GM18499 (cell line): Measurements from ENCODE around the gene ENTHD1.
"Not testable (repeated sequence)": the region's sequence is repeated elsewhere in the genome, so short reads cannot be mapped to it uniquely, and the experiment has no call there.

Experiments
- ATAC-seq: cut with Tn5 transposase; IDR thresholded peaks from one replicate; pipeline ENCODE4 v1.9.1; 2021; ENCODE audit warnings: moderate number of reproducible peaks; ENCODE audit not compliant: insufficient read depth, unreplicated experiment

The ENTHD1 gene

GRCh38 chr22:39925273-39925672, 31.7 kb upstream of the ENTHD1 start:
- ATAC-seq = no peak

- no peak for ATAC-seq
These were observed 30.7 kb upstream of the ENTHD1 start for GRCh38 chr22:39924286-39924685.

DNA sequence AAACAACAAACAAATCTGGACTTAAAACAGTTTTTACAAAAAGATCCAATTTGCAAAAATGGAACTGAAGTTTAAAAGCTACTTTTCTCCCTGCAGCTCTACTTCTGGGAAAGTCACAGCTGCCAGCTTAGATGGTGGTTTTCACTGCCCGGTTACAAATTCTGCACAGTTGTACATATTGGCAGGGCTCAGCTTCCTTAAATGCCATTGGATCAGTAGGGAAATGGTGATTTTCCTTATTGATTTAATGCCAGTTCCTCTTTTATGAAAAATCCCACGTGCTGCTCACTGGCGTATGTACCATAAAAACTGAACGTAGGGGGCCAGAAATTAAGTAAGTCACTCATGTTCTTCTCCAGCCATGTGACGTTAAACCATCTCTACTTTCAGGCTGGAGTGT, 30.1 kb upstream of the ENTHD1 start:
- no peak for ATAC-seq

DNA sequence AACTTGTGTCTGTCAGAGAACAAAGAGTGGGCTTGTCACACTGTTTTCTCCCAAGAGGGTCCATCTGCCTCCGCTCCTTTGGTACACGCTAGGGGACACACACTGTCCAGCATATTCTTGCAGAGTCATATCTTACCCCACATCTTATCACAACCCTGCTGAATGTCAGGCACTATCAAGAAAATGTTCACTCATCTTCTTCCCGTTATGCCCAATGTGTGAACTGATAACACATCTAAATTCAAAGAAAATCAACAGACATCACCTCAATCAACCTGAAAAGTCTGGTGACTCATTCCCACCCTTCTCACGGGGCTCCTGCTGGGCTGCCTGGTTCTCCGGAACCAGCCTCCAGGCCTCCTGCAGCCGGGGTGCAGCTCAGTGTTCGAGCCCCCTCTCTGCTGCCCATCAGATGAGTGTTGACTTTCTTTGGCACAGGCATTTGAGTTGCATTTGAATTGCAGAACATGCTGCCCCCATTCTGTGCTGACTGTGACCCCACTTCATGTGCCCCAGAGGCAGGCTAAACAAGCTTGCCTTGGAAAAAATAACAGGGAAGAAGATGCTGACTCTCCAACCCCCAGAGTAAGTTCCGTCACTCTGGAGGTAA, 26.7 kb upstream of the ENTHD1 start:
- no peak for ATAC-seq

DNA sequence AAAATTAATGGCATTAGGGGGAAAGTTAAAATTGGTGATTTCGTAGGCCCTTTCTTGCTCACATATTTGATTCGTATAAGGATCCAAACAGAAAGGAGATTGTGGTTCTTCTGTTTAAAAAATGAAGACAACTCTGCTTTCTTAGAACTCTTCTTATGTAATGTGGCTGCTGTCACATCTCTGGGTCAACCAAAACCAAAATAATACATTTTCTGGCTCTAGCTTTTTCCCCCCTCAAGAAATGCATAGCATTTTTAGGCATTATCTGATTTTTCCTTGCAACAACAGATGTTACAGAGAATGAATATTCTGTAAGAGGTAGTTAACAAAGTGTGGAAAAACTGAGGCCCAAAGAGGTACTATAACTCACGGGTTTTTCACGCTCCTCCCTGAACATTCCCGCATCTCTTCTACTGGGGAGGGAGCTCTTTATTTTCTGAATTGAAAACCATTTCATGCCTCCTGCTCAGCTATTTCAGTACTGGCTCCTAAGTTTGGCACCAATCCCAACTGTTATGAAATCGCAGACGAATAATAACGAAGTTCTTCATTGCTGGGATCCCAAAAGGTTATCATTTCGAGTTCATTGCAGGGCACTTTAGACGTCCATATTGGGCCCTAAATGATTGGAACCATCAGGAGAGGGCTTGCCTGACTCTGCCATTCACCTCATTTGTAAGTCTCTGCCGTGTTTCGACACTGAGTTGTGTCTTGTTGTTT, 24.4 kb upstream of the ENTHD1 start:
- no peak for ATAC-seq

DNA sequence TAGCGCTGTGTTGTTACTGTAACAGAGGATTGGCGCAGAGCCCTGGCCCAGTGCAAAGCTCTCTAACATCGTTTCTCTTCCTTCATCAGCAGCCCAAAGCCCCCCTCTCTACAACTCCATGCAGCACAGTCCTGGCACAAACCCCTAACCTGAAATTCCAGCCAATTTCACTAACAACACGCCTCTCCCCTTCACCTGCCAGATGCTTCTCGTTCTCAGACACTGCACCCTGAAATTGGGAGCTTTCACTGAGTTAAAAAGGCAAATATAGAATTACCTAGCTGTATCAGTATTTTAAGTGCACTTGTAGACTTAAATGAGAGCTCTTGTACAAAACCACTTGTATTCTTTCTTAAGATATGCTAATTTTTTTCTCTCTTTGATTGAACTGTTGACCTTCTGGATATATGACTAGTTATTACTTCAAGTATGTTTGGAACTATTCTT, 23.7 kb upstream of the ENTHD1 start:
- no peak for ATAC-seq

DNA sequence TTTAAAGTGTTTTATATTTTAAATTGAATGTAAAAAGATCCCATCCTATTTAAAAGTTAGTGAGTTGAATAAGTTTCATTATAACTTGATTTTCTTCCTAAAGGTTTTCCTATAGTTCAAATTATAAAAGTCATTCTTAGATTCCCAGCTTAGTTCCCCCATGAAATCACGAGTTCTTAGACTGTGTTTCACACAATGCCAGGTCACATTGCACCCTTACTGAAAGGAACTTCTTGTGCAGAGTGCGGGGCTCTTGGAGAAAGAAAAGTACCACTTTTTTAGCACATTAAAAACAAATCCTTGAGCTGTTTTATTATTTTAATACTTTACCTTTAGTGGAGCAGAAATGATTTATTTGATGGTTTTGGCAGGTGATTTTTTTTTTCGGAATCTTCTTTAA, 22.9 kb upstream of the ENTHD1 start:
- no peak for ATAC-seq

GRCh38 chr22:39915295-39915726, 21.8 kb upstream of the ENTHD1 start:
- no peak for ATAC-seq

- no peak for ATAC-seq
These were observed 21.0 kb upstream of the ENTHD1 start for GRCh38 chr22:39914584-39914983.

DNA sequence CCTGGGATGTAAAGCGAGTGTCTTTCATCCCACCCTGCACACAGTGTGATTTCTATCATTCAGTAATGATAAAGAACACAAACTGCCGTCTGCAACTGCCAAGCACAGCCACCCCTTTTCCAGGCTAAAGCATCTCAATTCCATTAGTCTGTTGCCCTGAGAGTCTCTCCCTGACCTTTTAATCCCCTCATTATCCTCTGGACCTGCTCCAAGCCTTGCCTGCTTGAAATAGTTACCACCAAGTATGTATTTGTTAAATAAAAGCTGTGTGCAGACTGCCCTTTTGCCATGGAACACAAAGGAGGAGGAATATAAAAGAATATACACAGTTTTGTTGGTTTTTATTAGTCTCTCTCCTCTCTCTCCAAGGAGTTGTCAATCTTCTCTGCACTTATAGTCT, 20.3 kb upstream of the ENTHD1 start:
- no peak for ATAC-seq

- ATAC-seq = no peak
These were observed 19.8 kb upstream of the ENTHD1 start for GRCh38 chr22:39913321-39913720.

- no peak for ATAC-seq
These were observed 17.5 kb upstream of the ENTHD1 start for GRCh38 chr22:39910876-39911613.

DNA sequence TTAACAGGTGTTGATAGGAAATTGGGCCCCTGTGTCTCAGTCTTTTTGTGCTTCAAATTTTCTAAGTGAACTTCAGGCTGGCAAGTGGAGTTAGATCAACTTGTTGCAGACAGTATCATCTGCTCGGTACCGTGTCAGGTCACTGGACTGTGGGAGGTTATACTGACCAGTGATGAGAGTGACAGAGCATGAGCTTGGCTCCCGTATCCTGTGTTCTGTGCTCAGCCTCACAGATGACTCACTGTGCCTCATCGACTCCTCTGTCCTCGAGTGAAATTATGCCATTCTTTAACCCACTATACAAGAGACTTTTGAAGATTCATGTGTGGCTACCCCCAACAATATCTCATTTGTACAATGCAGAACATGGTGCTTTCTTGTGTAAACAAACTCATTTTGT, 15.2 kb upstream of the ENTHD1 start:
- no peak for ATAC-seq

- ATAC-seq = no peak
These were observed 14.6 kb upstream of the ENTHD1 start for GRCh38 chr22:39908136-39908535.

GRCh38 chr22:39907605-39908097, 14.1 kb upstream of the ENTHD1 start:
- ATAC-seq = no peak

- no peak for ATAC-seq
These were observed 13.5 kb upstream of the ENTHD1 start for GRCh38 chr22:39907047-39907446.

DNA sequence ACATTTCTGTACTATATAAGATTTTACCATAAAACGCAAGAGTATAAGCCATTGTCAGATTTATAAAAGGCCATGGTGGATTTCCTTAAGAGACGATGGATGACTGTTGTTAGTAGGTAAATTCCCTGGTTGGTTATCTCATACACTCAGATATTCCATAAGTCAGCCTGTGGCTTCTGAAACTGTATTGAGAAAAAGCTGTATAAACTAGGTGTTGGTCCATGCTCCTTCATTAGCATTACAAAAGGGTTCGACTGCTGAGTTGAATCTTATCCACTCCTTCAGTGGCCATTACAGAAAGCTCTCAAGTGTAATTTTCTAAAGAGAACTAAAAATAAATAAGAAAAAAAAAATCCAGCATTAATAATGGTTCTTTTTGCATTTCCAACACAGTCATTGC, 12.6 kb upstream of the ENTHD1 start:
- ATAC-seq = no peak

DNA sequence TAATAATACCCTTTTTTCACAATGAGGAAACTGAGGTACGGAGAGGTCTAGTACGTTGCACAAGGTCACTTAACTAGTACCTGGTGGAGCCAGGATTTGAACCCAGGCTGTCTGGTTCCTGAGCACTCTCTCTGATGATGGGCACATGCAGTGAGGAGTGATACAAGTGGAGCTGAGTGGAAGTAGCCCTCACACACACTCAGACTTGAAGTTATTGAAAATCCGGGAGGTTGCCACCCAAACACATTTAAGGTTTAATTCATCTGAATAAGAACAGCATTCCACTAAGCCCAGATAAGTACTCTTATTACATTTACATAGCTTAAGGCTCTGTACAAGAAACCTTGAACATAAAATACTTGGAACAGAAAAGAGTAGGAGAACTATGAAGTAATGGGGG, 12.1 kb upstream of the ENTHD1 start:
- no peak for ATAC-seq

- ATAC-seq = no peak
These were observed 11.3 kb upstream of the ENTHD1 start for GRCh38 chr22:39904862-39905261.

- ATAC-seq = not testable (repeated sequence)
These were observed 10.5 kb upstream of the ENTHD1 start for GRCh38 chr22:39904024-39904423.

- no peak for ATAC-seq
These were observed 8.1 kb upstream of the ENTHD1 start for GRCh38 chr22:39901565-39902146.
